ENCODE measurements around the gene NDUFA13.

The NDUFA13 gene

DNA sequence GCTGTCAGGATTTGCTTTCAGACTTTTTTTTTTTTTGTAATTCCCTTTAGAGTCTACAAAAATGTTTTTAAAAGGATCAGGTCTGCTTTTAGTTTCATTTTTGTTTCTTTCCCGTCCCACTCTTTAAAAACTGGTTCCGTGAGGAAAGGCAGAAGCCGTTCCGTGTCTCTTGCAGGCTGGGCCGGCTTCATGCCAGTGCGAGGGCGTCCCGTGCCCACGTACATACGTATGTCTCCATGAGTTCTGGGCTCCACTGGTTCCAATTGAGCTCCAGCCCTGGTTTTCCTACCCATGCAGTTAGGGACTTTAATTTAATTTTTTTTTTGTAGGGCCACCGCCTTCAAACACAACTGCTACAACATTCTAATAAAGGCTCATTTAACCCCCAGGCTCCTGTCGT is 9.4 kb upstream of the NDUFA13 start:
- no peak for DNase-seq (ENCODE audit: low read depth in 2 of 3, low spot score in 1 of 3)

DNA sequence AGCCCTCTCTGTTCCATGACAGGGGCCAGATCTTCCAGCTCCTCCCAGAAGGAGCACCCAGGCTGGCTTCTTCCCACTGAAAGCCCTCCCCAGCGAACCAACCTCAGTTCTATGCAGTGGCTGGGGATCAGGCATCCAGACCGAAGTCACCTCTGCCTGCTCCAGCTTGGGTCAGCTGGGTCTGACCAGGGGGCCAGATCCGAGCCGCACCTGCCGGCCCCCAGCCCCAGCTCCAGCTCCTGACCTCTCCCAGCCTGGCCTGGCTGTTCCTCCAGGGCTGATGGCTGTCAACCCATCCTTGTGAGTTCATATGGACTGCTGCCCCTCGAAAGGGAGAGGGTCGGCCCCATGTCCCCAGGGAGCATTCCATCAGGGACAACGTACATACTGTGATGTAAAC is 8.7 kb upstream of the NDUFA13 start:
- no peak for DNase-seq (ENCODE audit: low read depth in 2 of 3, low spot score in 1 of 3)

DNA sequence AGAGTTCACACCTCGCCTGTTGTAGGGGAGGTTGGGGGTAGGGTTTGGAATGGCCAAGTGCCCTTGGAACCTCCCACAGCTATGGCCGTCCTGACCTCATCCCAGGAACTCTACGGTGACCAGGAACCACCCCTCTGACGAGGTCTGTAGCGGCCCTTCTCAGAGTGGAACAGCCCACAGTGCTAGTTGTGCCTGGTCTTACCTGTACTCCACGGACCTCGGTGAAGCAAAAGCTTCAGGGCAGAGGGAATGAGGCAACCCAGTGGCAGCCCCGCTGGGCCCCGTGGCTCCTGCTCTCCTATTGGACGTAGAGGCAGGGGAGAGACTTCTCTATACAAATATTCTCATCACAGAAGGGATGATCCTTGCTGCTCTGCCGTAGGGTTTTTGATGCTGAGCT is 7.8 kb upstream of the NDUFA13 start:
- DNase-seq (ENCODE audit: low read depth in 2 of 3, low spot score in 1 of 3), result no peak

DNA sequence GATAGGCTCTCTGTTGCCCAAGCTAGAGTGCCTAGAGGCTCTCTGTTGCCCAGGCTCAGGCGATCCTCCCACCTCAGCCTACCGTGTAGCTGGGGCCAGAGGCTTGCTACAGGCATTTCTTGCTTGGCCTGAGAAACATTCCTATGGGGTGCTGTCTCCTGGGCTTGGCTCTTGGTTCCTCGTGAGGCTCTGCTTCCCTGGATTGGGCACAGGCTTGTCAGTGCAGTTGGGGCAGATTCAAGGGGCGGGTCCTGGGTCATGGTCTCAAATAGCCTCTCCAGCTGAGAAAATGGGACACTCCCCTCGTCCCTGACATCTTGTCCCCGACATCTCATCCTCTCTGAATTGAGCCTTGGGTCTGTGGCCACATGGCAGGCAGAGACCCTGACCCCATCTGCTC is 5.6 kb upstream of the NDUFA13 start:
- no peak for DNase-seq (ENCODE audit: low read depth in 2 of 3, low spot score in 1 of 3)

DNA sequence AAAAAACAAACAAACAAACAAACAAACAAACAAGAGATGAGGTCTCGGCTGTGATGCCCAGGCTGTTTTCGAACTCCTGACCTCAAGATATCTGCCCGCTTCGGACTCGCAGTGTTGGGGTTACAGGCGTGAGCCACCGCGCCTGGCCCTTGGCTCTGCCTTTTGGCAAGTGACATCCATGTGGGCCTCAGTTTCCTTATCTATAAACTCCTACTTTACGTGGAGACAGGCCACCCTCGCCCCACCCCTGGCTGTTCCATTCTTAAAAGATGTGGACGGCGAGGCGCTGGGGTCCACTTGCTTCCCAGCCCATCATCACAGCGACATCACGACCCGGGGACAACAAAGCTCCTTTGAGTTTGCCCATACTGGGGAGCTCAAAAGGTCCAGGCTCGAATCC is 2.3 kb upstream of the NDUFA13 start:
- no peak for DNase-seq (ENCODE audit: low read depth in 2 of 3, low spot score in 1 of 3)

DNA sequence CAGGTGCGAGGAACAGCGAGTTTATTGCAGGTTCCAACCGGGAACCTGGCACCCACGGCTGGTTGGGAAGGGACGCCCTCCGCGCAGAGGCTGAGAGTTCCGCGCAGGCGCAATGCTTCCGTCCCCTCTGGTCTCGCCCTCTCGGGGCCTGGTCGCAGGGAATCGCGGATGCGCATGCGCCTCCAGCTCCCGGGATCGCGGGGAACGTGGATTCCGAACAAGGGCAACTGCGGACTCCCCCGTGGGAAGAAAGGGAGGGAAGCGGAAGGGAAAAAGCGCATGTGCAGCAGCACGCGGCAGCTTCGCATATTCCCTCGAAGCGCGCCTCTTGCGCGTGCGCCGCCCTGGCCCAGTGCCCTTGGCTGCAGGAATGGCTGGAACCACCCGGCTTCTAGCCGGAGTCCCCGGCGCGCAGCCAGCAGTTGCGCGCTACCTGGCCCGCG is 1.8 kb upstream of the NDUFA13 start:
- DNase-seq (ENCODE audit: low read depth in 2 of 3, low spot score in 1 of 3), result no peak

DNA sequence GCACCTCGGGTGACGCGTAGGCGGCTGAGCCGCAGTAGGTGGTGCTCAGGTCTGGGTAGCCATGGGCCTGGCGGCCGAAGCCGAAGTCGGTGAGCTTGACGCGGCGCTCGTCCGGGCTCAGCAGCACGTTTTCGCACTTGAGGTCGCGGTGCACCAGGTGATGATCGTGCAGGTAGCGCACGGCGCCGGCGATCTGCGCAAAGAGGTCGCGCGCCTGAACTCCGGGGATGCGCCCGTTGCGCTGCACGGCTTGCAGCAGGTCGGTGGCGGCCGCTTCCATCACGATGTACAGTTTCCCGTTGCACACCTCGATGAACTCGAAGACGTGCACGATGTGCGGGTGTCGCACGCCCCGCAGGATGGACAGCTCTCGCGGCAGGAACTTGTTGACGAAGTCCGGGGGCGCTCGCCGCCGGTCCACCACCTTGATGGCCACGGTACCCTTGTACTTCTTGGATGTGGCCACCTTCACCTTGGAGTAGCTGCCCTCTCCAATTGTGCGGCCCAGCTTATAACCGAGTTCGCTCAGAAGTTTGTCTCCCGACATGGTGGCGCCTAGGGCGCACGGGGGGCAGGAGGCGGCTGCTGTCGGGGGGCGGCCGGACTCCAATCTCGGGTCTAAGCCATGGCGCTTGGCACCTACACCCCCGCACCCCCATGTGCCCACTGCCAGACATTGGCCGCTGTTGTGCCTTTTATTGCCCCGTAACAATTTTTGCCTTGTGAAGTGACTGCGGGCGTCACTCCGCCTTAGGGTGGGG is 964 bp upstream of the NDUFA13 start, which contains the start of gene TSSK6:
Gene TSSK6 (minus strand): TSS at position 668 of the 761 bp plus-strand sequence. CDS start 121 bp downstream, at position 547.
- DNase-seq (ENCODE audit: low read depth in 2 of 3, low spot score in 1 of 3), result no peak

DNA sequence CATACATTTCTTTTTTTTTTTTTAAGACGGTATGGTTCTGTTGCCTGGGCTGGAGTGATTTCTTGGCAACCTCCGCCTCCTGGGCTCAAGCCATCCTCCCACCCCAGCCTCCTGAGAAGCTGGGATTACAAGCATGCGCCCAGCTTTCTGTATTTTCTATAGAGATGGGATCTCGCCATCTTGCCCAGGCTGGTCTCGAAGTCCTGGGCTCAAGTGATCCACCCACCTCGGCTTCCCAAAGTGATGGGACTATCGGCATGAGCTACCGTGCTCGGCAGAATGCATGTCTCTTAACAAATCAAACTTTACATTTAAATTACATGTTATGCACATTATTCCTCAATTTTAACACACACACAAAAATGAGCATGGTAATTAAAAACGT is 1.2 kb downstream of the NDUFA13 start:
- DNase-seq (ENCODE audit: low read depth in 2 of 3, low spot score in 1 of 3), result no peak

DNA sequence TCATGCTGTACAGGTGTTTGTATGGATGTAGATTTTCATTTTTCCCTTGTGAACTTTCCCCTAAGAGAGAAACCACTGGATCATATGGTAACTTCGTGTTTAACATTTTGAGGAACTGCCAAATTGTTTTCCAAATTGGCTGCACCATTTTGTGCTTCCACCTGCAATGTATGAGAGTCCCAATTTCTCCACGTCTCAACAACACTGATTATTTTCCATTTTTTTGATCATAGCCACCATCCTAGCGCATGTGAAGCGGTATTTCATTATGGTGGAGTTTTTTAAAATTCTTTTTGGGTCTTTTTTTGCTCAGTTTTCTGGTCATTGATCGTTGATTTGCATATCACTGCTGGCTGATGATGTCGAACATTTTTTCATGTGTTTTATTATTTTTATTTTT is 5.0 kb downstream of the NDUFA13 start:
- no peak for DNase-seq (ENCODE audit: low read depth in 2 of 3, low spot score in 1 of 3)

DNA sequence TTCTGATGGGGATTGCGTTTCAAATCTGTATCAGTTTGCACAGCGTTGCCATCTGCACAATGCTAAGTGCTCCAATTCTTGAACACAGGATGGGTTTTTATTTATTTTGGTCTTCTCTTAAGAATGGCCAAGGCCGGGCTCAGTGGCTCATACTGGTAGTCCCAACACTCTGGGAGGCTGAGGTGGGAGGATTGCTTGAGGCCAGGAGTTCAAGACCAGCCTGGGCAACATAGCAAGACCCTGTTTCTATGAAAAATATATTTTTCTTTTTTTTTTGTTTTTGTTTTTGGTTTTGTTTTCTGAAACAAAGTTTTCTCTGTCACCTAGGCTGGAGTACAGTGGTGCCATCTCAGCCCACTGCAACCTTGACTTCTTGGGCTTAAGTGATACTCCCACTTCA is 7.2 kb downstream of the NDUFA13 start:
- no peak for DNase-seq (ENCODE audit: low read depth in 2 of 3, low spot score in 1 of 3)

DNA sequence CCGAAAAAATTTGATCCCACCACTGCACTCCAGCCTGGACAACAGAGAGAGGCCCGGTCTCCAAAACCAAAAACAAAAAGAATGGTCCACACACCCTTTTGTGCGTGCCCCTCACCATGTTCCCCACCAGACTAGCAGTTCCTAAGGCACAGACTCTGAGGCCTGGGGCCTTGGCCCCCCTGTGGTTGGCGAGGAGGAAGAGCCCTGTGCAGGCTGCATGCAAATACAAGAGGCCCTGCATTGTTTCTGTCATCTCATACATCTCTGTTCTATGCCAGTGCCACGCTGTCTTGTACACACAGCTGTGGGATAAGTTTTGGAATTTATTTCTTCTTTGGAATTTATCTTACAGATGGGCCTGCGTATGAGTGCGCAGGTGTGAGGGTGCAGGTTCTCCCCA is 8.0 kb downstream of the NDUFA13 start:
- no peak for DNase-seq (ENCODE audit: low read depth in 2 of 3, low spot score in 1 of 3)

DNA sequence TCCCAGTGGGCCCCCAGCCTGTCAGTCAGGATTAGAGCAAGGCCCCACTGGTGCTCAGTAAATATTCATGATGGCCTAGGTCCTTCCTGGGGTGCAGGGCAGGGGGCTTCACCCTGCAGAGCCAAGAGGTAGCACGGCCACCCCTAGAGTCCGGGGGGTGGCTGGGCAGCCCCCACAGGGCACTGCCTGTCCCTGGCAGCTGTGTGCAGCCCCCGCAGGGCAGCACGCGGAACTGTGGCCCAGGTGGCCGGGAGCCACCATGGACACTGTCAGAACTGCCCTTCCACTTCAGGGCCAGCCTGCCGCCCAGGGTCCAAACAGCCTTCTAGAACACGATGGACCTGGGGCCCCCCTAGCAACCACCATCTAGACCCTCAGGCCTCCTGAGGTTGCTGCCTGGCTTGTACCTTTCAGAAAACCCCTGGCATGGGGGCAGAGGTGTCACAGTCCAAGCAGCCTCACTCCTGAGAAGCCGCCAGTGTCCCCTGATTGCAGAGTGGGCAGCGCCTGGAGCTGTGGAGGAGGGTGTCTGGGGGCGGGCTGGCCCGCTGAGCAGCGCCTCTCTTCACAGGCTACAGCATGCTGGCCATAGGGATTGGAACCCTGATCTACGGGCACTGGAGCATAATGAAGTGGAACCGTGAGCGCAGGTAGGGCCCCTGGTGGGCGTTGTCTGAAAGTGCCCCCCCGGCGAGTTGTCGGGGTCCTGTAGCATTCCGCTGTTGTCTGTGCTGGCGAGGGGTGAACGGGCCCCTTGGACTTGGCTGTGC is 9.8 kb downstream of the NDUFA13 start:
- no peak for DNase-seq (ENCODE audit: low read depth in 2 of 3, low spot score in 1 of 3)

DNA sequence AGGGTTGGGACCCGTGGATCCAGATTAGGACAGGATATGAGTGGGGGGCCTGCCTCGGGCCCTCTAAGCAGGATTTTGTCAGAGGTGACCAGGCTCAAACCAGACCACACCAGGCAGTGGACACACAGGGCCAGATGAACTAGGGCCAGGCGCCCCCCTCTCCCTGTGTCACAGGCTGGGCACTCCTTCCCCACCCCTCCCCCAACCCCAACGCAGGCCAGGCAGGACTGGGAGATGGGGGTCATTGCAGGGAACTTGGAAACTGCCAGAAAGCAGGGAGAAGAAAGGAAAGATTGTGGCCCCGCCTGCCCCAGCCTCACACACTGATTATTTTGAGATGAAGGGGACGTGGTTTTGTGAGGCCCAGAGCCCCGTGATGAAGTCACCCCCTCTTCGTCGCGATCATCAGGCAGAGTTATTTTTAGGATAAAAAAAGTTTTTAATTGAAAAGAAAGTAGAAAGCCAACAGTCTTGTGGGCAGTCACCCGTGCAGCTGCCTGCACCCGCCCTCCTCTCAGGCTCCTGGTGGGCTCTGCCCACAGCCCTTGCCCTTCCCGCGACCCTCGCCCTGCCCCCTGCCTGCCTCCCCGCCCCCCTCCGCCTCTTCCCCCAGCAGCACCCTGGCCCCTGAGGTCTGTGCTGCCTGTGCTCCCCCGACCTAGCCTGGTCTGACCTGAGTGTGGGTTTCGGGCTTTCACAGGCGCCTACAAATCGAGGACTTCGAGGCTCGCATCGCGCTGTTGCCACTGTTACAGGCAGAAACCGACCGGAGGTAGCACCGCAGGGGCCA is 10.8 kb downstream of the NDUFA13 start:
- DNase-seq (ENCODE audit: low read depth in 2 of 3, low spot score in 1 of 3), result no peak

DNA sequence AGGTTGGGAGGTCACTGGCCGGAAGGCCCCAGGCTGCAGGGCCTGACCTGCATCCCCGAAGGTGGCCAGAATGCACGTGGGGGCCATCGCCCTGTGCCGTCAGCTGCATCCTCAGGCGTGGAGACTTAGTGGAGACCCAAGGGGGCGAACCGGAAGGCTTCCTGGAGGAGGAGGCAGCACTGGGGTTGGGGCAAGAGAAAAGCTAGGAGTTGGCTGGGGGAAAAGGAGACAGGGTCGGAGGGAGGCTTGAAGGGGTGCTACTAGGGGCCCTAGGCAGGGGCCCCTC is 11.3 kb downstream of the NDUFA13 start:
- no peak for DNase-seq (ENCODE audit: low read depth in 2 of 3, low spot score in 1 of 3)

DNA sequence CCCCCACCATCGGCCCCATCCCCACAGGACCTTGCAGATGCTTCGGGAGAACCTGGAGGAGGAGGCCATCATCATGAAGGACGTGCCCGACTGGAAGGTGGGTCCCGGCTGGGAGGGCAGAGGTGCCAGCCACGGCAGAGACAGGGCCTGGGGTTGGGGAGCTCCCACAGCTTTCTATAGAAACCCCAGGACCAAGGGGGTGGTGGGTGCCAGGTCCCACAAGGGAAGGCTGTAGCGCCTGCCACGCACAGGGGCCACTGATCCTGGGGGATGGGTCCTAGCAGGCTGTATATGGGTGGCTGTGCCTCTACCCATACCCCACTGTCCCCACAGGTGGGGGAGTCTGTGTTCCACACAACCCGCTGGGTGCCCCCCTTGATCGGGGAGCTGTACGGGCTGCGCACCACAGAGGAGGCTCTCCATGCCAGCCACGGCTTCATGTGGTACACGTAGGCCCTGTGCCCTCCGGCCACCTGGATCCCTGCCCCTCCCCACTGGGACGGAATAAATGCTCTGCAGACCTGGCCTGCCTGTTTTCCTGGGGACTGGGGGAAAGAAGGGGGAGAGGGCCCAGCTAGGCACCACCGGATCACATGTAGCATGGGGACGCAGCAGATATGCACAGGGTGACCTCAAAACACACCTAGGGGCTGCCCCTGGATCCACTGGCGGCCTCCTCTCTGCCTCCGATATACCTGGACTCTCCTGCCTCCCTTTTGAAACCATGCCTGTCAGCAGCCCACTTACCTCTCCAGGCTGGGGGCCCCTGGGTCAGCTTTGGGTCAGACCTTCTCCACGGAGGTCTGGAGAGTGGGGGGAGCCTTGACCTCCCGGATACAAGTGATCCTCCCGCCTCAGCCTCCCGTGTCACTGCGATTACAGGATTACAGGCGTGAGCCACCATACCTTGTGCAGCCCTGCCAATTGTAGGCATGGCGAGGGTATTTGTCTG is 11.9 kb downstream of the NDUFA13 start:
- no peak for DNase-seq (ENCODE audit: low read depth in 2 of 3, low spot score in 1 of 3)

DNA sequence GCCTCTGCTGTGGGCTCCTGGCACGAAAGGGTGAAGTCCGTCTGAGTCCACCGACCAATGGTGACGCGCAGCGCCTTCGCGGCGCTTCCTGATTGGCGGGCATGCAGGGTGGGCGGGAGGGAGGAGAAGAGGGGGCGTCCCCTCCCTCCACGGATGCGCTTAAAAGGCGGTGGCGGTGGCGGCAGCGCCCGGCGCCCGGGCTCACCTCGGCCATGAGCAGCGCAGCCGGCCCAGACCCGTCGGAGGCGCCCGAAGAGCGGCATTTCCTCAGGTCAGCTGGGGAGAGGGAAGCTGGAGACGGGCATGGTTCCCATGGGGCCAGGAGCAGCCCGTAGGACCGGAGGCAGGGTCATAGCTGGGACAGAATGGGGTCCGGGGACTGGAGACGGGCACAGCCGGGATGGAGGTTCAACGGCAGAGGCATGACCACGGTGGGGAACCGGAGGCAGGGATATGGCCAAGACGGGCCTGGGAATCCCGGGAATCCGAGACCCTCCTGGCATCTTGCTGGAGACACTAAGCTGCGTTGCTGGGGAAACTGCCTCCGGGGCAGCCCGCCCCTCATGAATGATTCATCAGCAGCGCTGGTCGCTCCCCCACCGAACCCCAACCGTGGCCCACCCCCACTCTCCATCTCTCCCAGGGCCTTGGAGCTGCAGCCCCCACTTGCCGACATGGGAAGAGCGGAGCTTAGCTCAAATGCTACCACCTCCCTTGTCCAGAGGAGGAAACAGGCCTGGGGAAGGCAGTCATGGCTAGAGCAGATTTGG is 12.9 kb downstream of the NDUFA13 start, which contains the start of gene YJEFN3:
Gene YJEFN3 (plus strand): TSS at position 191 of the 770 bp plus-strand sequence. CDS start 22 bp downstream, at position 213.
- DNase-seq (ENCODE audit: low read depth in 2 of 3, low spot score in 1 of 3), result no peak

DNA sequence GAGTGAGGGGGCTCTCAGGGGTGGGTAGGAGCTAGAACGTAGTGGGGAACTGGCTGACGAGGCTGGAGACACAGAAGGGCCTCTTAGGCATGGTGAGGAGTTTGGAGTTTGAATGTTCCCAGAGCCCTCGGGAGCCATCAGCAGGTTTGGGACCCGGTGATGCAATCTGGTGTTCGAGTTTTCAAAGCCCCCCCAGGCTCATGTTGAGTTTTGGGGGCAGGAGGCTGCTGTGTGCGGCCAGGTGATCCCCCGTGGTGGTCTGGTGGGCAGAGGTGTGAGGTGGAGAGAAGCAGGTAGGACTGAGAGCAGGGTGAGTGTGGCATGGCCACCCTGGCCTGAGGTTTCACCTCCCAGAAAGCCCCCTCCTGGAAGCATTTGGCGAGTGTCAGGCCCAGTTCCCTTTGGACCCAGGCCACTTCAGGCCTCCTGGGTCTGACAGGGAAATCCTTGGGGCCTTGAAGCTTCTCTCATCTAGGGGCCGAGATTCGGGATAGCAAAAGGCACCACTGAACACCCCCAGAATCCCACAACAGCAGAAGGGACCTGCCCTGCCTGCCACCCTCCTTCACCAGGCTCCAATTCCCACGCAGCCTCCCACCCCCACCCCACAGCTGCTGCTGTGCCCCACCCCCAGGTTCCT is 13.9 kb downstream of the NDUFA13 start:
- no peak for DNase-seq (ENCODE audit: low read depth in 2 of 3, low spot score in 1 of 3)

DNA sequence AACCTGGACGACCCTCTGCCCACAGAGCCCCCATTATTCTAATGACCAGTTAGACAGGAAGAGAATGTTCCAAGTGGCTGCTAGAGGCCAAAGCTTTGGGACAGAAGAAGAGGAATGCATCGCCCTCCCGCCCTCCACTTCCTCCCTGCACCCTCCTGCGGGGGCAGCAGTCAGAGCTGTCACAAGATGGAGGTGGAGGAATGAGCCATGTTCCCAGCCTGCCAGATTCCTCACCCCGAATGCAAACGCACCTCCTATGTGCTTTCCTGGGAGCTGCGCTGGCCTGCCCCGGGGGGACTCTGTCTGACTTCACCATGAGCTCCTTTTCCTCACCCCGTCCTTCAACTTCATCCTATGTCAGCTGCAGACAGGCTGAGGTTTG is 14.4 kb downstream of the NDUFA13 start:
- no peak for DNase-seq (ENCODE audit: low read depth in 2 of 3, low spot score in 1 of 3)

DNA sequence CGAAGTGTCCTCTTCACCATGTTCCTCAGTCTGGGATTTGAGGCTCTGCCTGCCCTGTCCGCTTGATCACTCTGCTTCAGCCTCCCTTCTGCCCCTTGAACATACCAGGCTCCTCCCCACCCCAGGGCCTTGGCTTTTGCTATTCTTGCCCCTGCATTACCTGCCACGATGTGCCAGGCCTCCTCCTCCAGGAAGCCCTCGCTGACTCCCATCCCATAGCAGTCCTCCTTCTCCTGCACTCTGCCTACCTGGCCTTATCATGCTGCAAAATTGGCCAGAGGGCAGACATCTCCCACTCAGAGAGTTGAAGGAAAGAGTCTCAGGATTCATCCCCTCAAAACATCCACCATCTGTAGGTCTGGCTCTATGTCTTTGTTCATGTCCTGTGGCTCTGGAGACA is 14.9 kb downstream of the NDUFA13 start:
- no peak for DNase-seq (ENCODE audit: low read depth in 2 of 3, low spot score in 1 of 3)

Data from stimulated activated CD4-positive, alpha-beta T cell treated with anti-CD3 and anti-CD28 coated beads, Interleukin-12 subunit alpha, Interleukin-12 subunit beta, amount 100 ng/mL, for 48 hours (primary cell).